CD14-positive monocyte (primary cell): Measurements from ENCODE around the gene CACNA1D. TPM values are rescaled to one million over a fixed set of nuclear protein-coding genes. Genes with fewer than 3 reads are reported as not detected.

ENCODE experiments used
- DNase-seq, 3 donors: peaks; one replicate each; pipeline ENCODE4 v3.0.0-alpha.2; 2011 to 2022
- H2AFZ ChIP-seq: 2 replicates; pipeline ENCODE4 v1.6.0; 2012; ENCODE audit warnings: mild to moderate bottlenecking, low read depth, low read length, inconsistent platforms; ENCODE audit not compliant: insufficient read depth, poor library complexity, severe bottlenecking
- H3K27ac ChIP-seq, 2 donors: 1 replicate in 1 of 2; 2 replicates in 1 of 2; pipeline ENCODE4 v1.5.1; 2012 to 2013; ENCODE audit warnings: low read length in 2 of 2, control low read depth in 1 of 2, inconsistent platforms in 1 of 2, low read depth in 1 of 2, mild to moderate bottlenecking in 1 of 2
- H3K27me3 ChIP-seq, 2 donors: one replicate each; pipeline versions ENCODE4 v1.6.0 to v1.6.1; 2011 to 2013; ENCODE audit warnings: low read length in 2 of 2; ENCODE audit not compliant: control insufficient read depth in 2 of 2, insufficient read depth in 2 of 2
- H3K36me3 ChIP-seq, 2 donors: replicated peaks in 1 of 2; 1 replicate in 1 of 2; 2 replicates in 1 of 2; pipeline versions ENCODE4 v1.5.1 to v1.6.1; 2012 to 2013; ENCODE audit warnings: low read length in 2 of 2, control low read depth in 1 of 2, inconsistent platforms in 1 of 2, mild to moderate bottlenecking in 1 of 2; ENCODE audit not compliant: insufficient read depth in 2 of 2, control insufficient read depth in 1 of 2
- H3K4me1 ChIP-seq, 2 donors: 1 replicate in 1 of 2; 2 replicates in 1 of 2; pipeline versions ENCODE4 v1.5.1 to v1.6.1; 2012 to 2013; ENCODE audit warnings: low read length in 2 of 2, control low read depth in 1 of 2, inconsistent platforms in 1 of 2, mild to moderate bottlenecking in 1 of 2, moderate library complexity in 1 of 2; ENCODE audit not compliant: insufficient read depth in 2 of 2, control insufficient read depth in 1 of 2
- H3K4me2 ChIP-seq: replicated peaks from 2 replicates; pipeline ENCODE3; 2012; ENCODE audit warnings: low read length, moderate library complexity, mild to moderate bottlenecking; ENCODE audit not compliant: poor library complexity, severe bottlenecking; ENCODE audit errors: extremely low read depth
- H3K4me3 ChIP-seq, 3 experiments: fragments of 200-600 bp in 1 of 3; sonication (generic) in 1 of 3; replicated peaks in 1 of 3; 1 replicate in 2 of 3; 2 replicates in 1 of 3; pipeline ENCODE4 v1.5.1; 2011 to 2013; ENCODE audit warnings: low read length in 3 of 3, mild to moderate bottlenecking in 3 of 3, control low read depth in 2 of 3, low read depth in 2 of 3, inconsistent platforms in 1 of 3, moderate library complexity in 1 of 3
- H3K79me2 ChIP-seq: 2 replicates; pipeline ENCODE4 v1.6.0; 2012; ENCODE audit warnings: mild to moderate bottlenecking, control low read depth, inconsistent platforms, low read length, moderate library complexity; ENCODE audit not compliant: insufficient read depth
- H3K9ac ChIP-seq: 2 replicates; pipeline ENCODE4 v1.6.0; 2017; ENCODE audit warnings: low read length, mild to moderate bottlenecking; ENCODE audit not compliant: insufficient read depth, poor library complexity, severe bottlenecking
- H3K9me3 ChIP-seq, 2 donors: replicated peaks in 1 of 2; 1 replicate in 1 of 2; 2 replicates in 1 of 2; pipeline versions ENCODE4 v1.5.1 to v1.6.1; 2012 to 2013; ENCODE audit warnings: low read length in 2 of 2, control low read depth in 1 of 2; ENCODE audit not compliant: control insufficient read depth in 1 of 2, insufficient read depth in 1 of 2
- H4K20me1 ChIP-seq: 2 replicates; pipeline ENCODE4 v1.6.0; 2012; ENCODE audit warnings: mild to moderate bottlenecking, low read length, control low read depth, moderate library complexity; ENCODE audit not compliant: insufficient read depth
- H3K27ac Mint-ChIP-seq, 7 donors: one replicate each; pipeline ENCODE4 v1.8.0; 2020; ENCODE audit warnings: mild to moderate bottlenecking in 7 of 7, mixed read lengths in 7 of 7, moderate library complexity in 6 of 7, inconsistent platforms in 2 of 7
- H3K27me3 Mint-ChIP-seq, 3 donors: one replicate each; pipeline ENCODE4 v1.8.0; 2021 to 2022; ENCODE audit warnings: low read depth in 3 of 3, mild to moderate bottlenecking in 3 of 3, mixed read lengths in 3 of 3, moderate library complexity in 3 of 3, inconsistent platforms in 1 of 3
- H3K36me3 Mint-ChIP-seq, 2 donors: one replicate each; pipeline ENCODE4 v1.8.0; 2020; ENCODE audit warnings: mixed read lengths in 2 of 2, inconsistent platforms in 1 of 2, mild to moderate bottlenecking in 1 of 2
- H3K4me1 Mint-ChIP-seq: one replicate; pipeline ENCODE4 v1.8.0; 2020; ENCODE audit warnings: mild to moderate bottlenecking, mixed read lengths
- H3K4me3 Mint-ChIP-seq, 2 donors: one replicate each; pipeline ENCODE4 v1.8.0; 2020; ENCODE audit warnings: mild to moderate bottlenecking in 2 of 2, mixed read lengths in 2 of 2, moderate library complexity in 1 of 2
- H3K9me3 Mint-ChIP-seq, 7 donors: one replicate each; pipeline ENCODE4 v1.8.0; 2020 to 2022; ENCODE audit warnings: mixed read lengths in 7 of 7, mild to moderate bottlenecking in 6 of 7, moderate library complexity in 6 of 7, inconsistent platforms in 2 of 7
- WGBS: methylation state at CpG from one replicate; pipeline ENCODE4 v1.1.5; 2013; ENCODE audit warnings: missing lambda C conversion rate; ENCODE audit not compliant: insufficient coverage; 5-methylcytosine and 5-hydroxymethylcytosine counted together
- intact Hi-C, 2 donors: fragments of 100-400 bp; cut with micrococcal nuclease; formaldehyde crosslinking; loops; one replicate each; pipeline versions ENCODE4 v1.15.0 to v1.15.1; 2023
- polyA plus RNA-seq, 3 donors: library from polyadenylated mRNA; depleted of rRNA in 1 of 3; unstranded in 2 of 3; stranded (reverse) in 1 of 3; fragments of 300-500 nt in 2 of 3; fragments of >200 nt in 1 of 3; fragmentation: Illumina TruSeq in 2 of 3; gene quantifications; 1 replicate in 2 of 3; 2 replicates in 1 of 3; pipeline ENCODE4 v1.2.3, GENCODE V29; 2012 to 2021
- TF ChIP-seq, protein P1 (sequence below): fragments of 200-600 bp; IDR thresholded peaks from one replicate; pipeline ENCODE4 v1.8.0; 2022; ENCODE audit warnings: antibody characterized with exemption, mild to moderate bottlenecking

Gene CACNA1D
- polyA plus RNA-seq, 3 donors: 0.29 to 1.2 (median 0.98) TPM

DNA sequence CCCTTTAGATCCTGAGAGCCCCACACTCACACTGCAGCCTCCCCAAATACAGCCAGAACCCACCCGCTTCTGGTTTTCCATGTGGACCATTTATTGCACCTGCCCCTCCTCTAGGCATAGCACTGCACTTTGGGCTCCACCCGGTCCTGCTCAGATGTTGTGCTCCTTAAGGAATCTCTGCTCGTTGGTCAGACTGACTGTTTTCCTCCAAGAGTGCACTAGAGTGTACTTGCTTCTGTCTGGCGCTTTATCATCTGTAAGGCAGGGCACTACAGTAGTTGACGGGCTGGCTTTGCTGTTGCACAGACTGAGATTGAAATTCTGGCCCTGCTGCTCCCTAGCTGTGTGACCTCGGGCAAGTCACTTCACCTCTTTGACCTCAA lies 124.1 kb downstream of the CACNA1D start:
- peaks cover 25% of the 10 kb centered on the region for H3K4me1 Mint-ChIP-seq
- Histone ChIP-seq H3K36me3 (no peaks in the 10 kb centered on the region), H3K9me3 (no peaks in the 10 kb centered on the region), H3K27me3 (peaks cover 5 to 19% of the 10 kb centered on the region in 2 donors), H3K4me2 (no peak overlapping the region), H3K27ac (no peak overlapping the region), H3K79me2 (no peaks in the 10 kb centered on the region), H2AFZ (no peak overlapping the region), H3K4me3 (no peak overlapping the region), H3K9ac (no peak overlapping the region), H3K4me1 (peaks cover 26 to 28% of the 10 kb centered on the region in 2 donors), H4K20me1 (no peaks in the 10 kb centered on the region)
- H3K9me3 Mint-ChIP-seq: peaks cover 0 to 2% (median 0%) of the 10 kb centered on the region in 7 donors
- TF ChIP-seq, protein P1, sequence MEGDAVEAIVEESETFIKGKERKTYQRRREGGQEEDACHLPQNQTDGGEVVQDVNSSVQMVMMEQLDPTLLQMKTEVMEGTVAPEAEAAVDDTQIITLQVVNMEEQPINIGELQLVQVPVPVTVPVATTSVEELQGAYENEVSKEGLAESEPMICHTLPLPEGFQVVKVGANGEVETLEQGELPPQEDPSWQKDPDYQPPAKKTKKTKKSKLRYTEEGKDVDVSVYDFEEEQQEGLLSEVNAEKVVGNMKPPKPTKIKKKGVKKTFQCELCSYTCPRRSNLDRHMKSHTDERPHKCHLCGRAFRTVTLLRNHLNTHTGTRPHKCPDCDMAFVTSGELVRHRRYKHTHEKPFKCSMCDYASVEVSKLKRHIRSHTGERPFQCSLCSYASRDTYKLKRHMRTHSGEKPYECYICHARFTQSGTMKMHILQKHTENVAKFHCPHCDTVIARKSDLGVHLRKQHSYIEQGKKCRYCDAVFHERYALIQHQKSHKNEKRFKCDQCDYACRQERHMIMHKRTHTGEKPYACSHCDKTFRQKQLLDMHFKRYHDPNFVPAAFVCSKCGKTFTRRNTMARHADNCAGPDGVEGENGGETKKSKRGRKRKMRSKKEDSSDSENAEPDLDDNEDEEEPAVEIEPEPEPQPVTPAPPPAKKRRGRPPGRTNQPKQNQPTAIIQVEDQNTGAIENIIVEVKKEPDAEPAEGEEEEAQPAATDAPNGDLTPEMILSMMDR: no peak
- H3K27me3 Mint-ChIP-seq: peaks cover 24 to 52% (median 27%) of the 10 kb centered on the region in 3 donors
- WGBS: 90% methylated on average over 5 of the region's 6 CpGs
- H3K36me3 Mint-ChIP-seq: no peaks in the 10 kb centered on the region
- H3K27ac Mint-ChIP-seq: no peak overlapping the region
- H3K4me3 Mint-ChIP-seq: no peak overlapping the region
- intact Hi-C loops: no loop called here
- no peak for DNase-seq

- WGBS: 90% methylated on average over 2 of the region's 5 CpGs
- Mint-ChIP-seq H3K27me3 (peaks cover 24 to 56% (median 30%) of the 10 kb centered on the region in 3 donors), H3K27ac (no peak overlapping the region), H3K36me3 (no peaks in the 10 kb centered on the region), H3K9me3 (peaks cover 0 to 2% (median 0%) of the 10 kb centered on the region in 7 donors), H3K4me1 (peaks cover 21% of the 10 kb centered on the region), H3K4me3 (no peak overlapping the region)
- intact Hi-C loops: no loop called here
- no peak for DNase-seq
- no peak overlapping the region for H3K27ac ChIP-seq
- H3K36me3 ChIP-seq: no peaks in the 10 kb centered on the region
- TF ChIP-seq, protein P1: no peak
- H3K27me3 ChIP-seq: peaks cover 5 to 19% of the 10 kb centered on the region in 2 donors
- H3K79me2 ChIP-seq: no peaks in the 10 kb centered on the region
- no peak overlapping the region for H2AFZ ChIP-seq
- peaks cover 22 to 23% of the 10 kb centered on the region in 2 donors for H3K4me1 ChIP-seq
- no peak overlapping the region for H3K4me3 ChIP-seq
- no peaks in the 10 kb centered on the region for H3K9me3 ChIP-seq
- H4K20me1 ChIP-seq: no peaks in the 10 kb centered on the region
- H3K4me2 ChIP-seq: no peak overlapping the region
- no peak overlapping the region for H3K9ac ChIP-seq
These were observed 124.5 kb downstream of the CACNA1D start for GRCh38 chr3:53618936-53619335.
